Fibroblast of lung (primary cell): Measurements from ENCODE around the gene ACSS1. TPM values are rescaled to one million over a fixed set of nuclear protein-coding genes. Genes with fewer than 3 reads are reported as not detected.

Source experiments
- DNase-seq, 2 donors: peaks; one replicate each; pipeline versions ENCODE4 v3.0.0 to v3.0.0-alpha.2; 2010; ENCODE audit warnings: low read depth in 2 of 2
- H2AFZ ChIP-seq: 2 replicates; pipeline ENCODE4 v1.5.1; 2012; ENCODE audit warnings: low read length, control low read depth, inconsistent platforms
- H3K27ac ChIP-seq: 2 replicates; pipeline ENCODE4 v1.5.1; 2011; ENCODE audit warnings: low read length, control low read depth; ENCODE audit not compliant: insufficient read depth
- H3K27me3 ChIP-seq: 2 replicates; pipeline ENCODE4 v1.5.1; 2011; ENCODE audit warnings: mild to moderate bottlenecking, low read length; ENCODE audit not compliant: control insufficient read depth, insufficient read depth
- H3K36me3 ChIP-seq: 2 replicates; pipeline ENCODE4 v1.5.1; 2011; ENCODE audit warnings: low read length; ENCODE audit not compliant: control insufficient read depth, insufficient read depth
- H3K4me1 ChIP-seq: 2 replicates; pipeline ENCODE4 v1.5.1; 2011; ENCODE audit warnings: low read length; ENCODE audit not compliant: control insufficient read depth, insufficient read depth; ENCODE audit errors: extremely low read depth
- H3K4me2 ChIP-seq: 2 replicates; pipeline ENCODE4 v1.5.1; 2011; ENCODE audit warnings: low read length, control low read depth; ENCODE audit not compliant: insufficient read depth; ENCODE audit errors: extremely low read depth
- H3K4me3 ChIP-seq, 4 experiments: fragments of 200-600 bp in 1 of 4; sonication (generic) in 1 of 4; replicated peaks in 1 of 4; 2 replicates each; pipeline ENCODE4 v1.5.1; 2011 to 2016; ENCODE audit warnings: low read length in 4 of 4, low read depth in 3 of 4, mild to moderate bottlenecking in 3 of 4, control low read depth in 2 of 4, inconsistent platforms in 1 of 4, mixed read lengths in 1 of 4; ENCODE audit not compliant: insufficient read depth in 1 of 4; ENCODE audit errors: control extremely low read depth in 1 of 4
- H3K79me2 ChIP-seq: 2 replicates; pipeline ENCODE4 v1.5.1; 2012; ENCODE audit warnings: mild to moderate bottlenecking, low read length, inconsistent platforms; ENCODE audit not compliant: control insufficient read depth, insufficient read depth
- H3K9ac ChIP-seq: 2 replicates; pipeline ENCODE4 v1.5.1; 2011; ENCODE audit warnings: mild to moderate bottlenecking, low read length, control low read depth; ENCODE audit not compliant: insufficient read depth
- H3K9me3 ChIP-seq: 2 replicates; pipeline ENCODE4 v1.5.1; 2012; ENCODE audit warnings: low read depth, low read length; ENCODE audit not compliant: control insufficient read depth, insufficient read depth
- H4K20me1 ChIP-seq: 2 replicates; pipeline ENCODE4 v1.5.1; 2011; ENCODE audit warnings: low read length; ENCODE audit not compliant: control insufficient read depth, insufficient read depth; ENCODE audit errors: extremely low read depth
- EZH2 ChIP-seq: IDR thresholded peaks from 2 replicates; pipeline ENCODE4 v1.5.1; 2012; ENCODE audit warnings: low read length, control low read depth, mild to moderate bottlenecking; ENCODE audit errors: missing control alignments
- polyA plus RNA-seq, 2 donors: library from polyadenylated mRNA; depleted of rRNA in 1 of 2; stranded (reverse) in 1 of 2; unstranded in 1 of 2; fragments of >200 nt; gene quantifications; 2 replicates each; pipeline ENCODE4 v1.2.1, GENCODE V29; 2011 to 2012; ENCODE audit warnings: missing spikeins in 1 of 2
- total RNA-seq: library from RNA; depleted of rRNA; stranded (reverse); fragments of >200 nt; gene quantifications from 2 replicates; pipeline ENCODE4 v1.2.1, GENCODE V29; 2014
- TF ChIP-seq, protein P1 (sequence below), 2 donors: IDR thresholded peaks in 1 of 2; conservative IDR thresholded peaks in 1 of 2; 1 replicate in 1 of 2; 2 replicates in 1 of 2; pipeline ENCODE4 v1.5.1; 2011 to 2012; ENCODE audit warnings: low read length in 2 of 2, control low read depth in 1 of 2, inconsistent platforms in 1 of 2, low read depth in 1 of 2, mild to moderate bottlenecking in 1 of 2

ACSS1 gene
- total and polyA plus RNA-seq, 2 donors (not counting 1 experiment from before 2014, with no cell fraction given), result 1.3 to 3.4 TPM

DNA sequence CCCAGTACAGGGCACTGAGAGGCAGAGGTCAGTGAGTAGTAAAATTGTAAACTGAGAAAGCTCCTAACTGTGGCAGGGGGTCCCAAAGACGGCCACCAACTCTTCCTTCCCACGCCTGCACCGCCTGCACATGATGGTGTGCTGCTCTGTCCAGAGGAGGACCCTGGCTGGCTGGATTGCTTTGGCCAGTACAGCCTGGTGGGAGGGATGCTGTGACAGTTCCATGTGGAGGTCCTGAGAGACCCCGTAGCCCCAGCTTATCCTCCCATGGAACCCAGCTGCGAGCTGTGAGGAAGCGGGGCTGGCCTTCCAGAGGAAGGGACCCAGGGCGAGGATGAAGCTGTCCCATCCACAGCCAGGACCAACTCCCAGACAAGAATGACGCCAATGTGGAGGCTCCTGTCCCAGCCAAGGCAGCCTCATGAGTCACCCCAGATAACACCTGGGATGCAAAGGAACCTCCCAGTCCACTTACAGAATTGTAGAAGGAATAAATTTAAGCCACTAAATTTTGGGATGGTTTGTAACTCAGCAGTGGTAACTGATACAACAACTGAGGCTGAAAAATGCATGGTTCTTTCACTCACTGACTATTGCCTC lies 2.0 kb upstream of the ACSS1 start:
- H3K9me3 ChIP-seq, result no peaks in the 10 kb centered on the region
- no peaks in the 10 kb centered on the region for H3K36me3 ChIP-seq
- H2AFZ ChIP-seq, result no peak overlapping the region
- no peak for DNase-seq
- H3K4me1 ChIP-seq, result peaks cover 4% of the 10 kb centered on the region
- no peak overlapping the region for H3K9ac ChIP-seq
- no peak overlapping the region for H3K4me3 ChIP-seq
- no peak for TF ChIP-seq EZH2
- TF ChIP-seq, protein P1, sequence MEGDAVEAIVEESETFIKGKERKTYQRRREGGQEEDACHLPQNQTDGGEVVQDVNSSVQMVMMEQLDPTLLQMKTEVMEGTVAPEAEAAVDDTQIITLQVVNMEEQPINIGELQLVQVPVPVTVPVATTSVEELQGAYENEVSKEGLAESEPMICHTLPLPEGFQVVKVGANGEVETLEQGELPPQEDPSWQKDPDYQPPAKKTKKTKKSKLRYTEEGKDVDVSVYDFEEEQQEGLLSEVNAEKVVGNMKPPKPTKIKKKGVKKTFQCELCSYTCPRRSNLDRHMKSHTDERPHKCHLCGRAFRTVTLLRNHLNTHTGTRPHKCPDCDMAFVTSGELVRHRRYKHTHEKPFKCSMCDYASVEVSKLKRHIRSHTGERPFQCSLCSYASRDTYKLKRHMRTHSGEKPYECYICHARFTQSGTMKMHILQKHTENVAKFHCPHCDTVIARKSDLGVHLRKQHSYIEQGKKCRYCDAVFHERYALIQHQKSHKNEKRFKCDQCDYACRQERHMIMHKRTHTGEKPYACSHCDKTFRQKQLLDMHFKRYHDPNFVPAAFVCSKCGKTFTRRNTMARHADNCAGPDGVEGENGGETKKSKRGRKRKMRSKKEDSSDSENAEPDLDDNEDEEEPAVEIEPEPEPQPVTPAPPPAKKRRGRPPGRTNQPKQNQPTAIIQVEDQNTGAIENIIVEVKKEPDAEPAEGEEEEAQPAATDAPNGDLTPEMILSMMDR (conservative IDR thresholded peaks at IDR 0.05 in 1 of 2, IDR thresholded peaks at IDR 0.05 in 1 of 2; ENCODE audit: low read depth in 1 of 2, low read length in 2 of 2), result no peak
- H3K27ac ChIP-seq, result no peak overlapping the region
- no peaks in the 10 kb centered on the region for H4K20me1 ChIP-seq
- peaks cover 42% of the 10 kb centered on the region for H3K27me3 ChIP-seq
- no peaks in the 10 kb centered on the region for H3K79me2 ChIP-seq
- no peak overlapping the region for H3K4me2 ChIP-seq

DNA sequence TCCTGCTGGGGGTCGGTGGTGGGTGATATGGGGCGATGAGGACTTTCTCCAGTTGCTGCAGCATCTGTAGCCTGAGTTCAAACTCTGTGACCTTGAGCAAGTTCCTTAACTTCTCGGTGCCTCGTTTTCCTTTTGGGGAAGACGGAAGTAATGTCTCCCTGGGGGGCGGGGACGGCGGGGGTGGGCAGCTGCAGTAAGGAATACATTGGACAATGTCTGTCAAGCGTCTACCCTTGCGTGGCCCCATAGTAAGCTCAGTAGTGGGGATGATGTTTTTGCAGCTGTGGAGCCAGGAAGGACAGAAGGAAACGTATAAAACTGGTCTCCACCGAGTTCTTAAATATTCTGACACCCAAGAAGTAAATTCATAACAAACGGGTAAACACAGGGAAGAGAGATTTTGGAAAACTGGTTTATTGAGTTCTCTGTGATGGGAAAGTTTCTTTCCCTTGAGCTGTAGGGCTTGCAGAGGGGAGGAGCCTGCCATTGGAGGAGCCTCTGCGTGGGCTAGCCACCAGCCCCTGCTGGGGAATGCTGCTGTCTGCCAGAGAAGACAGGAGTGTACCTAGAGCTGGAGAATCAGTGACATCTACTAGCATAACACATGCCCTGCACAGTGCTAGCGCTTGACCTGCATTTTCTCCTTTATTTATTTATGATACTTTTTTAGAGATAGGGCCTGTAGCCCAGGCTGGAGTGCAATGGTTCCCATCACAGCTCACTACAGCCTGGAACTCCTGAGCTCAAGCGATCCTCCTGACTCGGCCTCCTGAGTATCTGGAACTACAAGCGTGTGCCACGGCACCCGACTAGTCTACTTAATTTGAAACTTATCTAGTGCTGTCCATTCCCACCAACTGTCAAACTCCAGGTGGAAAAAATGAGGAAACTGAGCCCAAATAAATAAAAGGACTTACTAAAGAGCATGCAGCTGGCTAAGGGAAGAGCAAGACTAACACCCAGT lies 1.2 kb upstream of the ACSS1 start:
- Histone ChIP-seq H3K9ac (peak overlapping the region; percentile 34), H2AFZ (peak overlapping the region; percentile 73), H3K4me3 (peak overlapping the region; percentile 53 to 62 (median 56)), H3K79me2 (no peaks in the 10 kb centered on the region), H3K4me2 (peak overlapping the region; percentile 87), H3K36me3 (no peaks in the 10 kb centered on the region), H3K27me3 (peaks cover 33% of the 10 kb centered on the region), H3K4me1 (peaks cover 6% of the 10 kb centered on the region), H3K9me3 (no peaks in the 10 kb centered on the region), H3K27ac (no peak overlapping the region), H4K20me1 (no peaks in the 10 kb centered on the region)
- TF ChIP-seq EZH2, result no peak
- TF ChIP-seq, protein P1 (conservative IDR thresholded peaks at IDR 0.05 in 1 of 2, IDR thresholded peaks at IDR 0.05 in 1 of 2; ENCODE audit: low read depth in 1 of 2, low read length in 2 of 2), result no peak
- DNase-seq, result no peak
